Stimulated activated CD4-positive, alpha-beta T cell treated with anti-CD3 and anti-CD28 coated beads, Interleukin-2, amount 100 ng/mL, for 4 hours (primary cell): ENCODE measurements around the gene ODC1.

Source experiments
- DNase-seq: peaks from one replicate; pipeline ENCODE4 v3.0.0-alpha.2; 2020; ENCODE audit warnings: low read depth

The ODC1 gene

DNA sequence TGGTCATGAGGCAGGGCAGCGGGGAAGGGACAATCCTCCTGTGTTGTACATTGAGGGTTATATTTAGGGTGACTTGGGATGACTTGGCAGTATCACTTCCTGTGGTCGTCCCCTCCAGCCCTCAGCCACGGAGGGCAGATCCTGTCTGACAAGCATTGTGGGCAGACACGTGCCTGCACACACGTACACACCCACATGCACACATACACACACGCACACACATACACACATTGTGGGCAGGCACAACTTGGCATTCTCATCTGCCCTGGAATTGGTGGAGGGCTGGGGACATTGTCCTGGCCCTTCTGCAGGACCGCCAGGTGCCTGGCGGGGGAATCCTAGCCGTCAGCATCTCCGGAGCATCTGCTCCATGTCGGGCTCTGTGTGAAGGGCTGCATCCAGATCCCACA is 47.6 kb downstream of the ODC1 start:
- DNase-seq: no peak

DNA sequence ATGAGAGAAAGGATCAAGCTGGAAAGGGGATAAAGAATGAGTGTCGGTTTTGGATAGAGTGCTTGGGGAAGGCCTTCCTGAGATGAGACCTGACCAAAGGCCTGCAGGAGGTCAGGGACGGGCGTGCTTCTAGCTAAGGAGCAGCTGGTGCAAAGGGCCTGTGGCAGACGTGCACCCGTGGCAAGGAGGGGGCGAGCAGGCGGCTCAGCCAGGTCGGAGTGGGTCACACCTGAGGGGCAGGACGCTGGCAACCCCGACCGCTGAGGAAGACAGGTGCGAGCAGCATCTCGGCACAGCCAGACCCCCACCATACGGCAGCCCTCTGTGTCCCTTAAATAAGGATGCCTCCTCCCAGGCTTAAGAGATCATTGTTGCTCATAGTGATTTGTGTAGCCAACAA is 48.1 kb downstream of the ODC1 start:
- DNase-seq: no peak

DNA sequence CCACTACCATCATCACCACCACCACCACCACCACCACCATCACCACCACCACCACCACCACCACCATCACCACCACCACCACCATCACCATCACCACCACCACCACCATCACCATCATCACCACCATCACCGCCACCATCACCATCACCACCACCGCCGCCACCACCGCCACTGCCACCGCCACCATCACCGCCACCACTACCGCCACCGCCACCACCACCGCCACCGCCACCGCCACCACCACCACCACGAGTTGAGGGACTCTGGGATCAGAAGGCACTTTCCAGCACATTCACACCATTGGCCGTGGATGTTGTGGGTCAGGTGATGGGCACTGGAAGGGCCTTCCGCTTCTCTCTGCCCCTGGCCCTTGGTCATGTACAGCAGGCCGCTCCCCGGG is 48.8 kb downstream of the ODC1 start:
- no peak for DNase-seq

DNA sequence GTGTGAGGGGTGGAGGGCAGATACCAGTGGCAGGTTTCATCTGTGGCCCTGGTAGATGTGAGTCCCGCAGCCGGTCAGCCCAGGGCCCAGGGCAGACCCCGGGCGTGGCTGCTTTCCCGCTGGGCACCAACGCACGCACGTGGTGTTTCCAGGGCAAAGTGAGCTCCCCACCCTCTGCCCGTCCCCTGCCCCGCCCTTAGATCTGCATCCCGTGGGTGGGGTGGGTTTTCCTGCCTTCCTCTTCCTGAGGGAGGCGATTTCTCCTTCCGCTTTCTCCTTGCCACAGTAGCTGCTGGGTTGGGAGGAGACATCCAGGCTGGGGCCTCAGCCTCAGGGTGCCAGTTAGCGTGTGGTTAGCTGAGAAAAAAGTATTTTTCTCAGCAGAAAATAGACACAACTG is 49.6 kb downstream of the ODC1 start:
- DNase-seq: no peak

DNA sequence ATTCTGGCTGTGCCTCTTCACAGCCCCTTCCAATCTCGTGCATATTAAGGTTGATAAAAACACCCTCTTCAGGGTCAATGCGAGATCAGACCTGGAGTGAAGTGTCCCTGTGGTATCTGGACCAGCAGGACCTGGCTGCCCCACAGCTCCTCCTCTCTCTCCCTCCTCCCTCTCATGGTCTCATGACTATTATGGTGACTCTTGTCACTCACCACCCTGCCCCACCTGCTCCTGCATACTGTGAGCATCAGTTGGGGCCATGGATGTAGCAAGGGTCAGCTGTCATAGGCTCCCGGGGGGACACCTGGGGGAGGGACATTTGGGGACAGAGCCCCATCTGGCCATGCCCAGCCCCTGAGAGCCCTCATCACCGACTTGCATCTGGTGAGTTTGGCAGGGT is 50.2 kb downstream of the ODC1 start:
- DNase-seq: no peak

DNA sequence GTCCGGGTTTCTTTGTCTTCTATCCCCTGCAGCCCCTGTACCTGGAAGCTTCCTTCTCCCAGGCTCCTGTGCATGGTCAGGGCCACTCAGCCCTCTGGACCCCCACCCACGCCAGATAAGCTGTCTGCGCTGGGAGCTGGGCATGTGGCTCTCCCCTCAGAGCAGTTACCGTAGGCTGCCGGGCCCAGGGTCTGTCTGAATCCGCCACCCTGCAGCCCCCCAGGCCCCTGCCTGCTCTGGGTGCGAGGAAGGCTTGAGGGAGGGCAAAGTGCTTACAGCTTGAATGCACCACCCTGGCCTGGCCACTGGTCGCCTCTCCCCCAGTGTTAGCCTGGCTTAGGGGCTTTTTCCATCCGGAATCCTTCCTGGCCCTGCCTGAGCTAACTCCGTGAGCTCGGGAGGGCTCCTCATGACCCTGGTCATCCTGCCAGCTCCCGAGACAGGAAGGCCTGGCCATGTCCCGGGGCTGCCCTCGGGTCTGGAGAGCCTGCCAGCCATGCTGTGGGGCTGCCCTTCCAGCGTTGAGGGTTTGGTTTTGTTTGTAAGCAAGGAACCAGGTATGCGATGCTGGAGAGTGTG is 50.7 kb downstream of the ODC1 start:
- DNase-seq: no peak

DNA sequence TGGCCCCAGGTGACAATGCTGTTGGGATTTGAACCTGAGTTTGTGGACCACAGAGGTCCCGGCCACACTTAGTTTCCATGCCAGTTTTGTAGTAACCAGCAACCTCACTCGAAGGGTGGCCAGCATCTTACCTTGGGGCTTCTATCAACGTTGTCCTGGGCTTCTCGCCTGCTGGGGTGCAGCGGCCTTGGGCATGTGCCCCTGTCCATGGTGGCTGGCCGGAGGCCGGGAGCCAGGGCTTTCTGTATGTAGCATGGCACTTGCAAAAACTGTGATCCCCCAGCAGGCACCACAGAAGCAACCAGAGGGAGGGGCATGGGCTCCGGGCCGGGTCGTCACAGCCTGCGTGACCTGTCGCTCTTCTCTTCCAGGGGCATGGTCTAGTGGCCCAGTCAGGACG is 51.7 kb downstream of the ODC1 start:
- DNase-seq: no peak

DNA sequence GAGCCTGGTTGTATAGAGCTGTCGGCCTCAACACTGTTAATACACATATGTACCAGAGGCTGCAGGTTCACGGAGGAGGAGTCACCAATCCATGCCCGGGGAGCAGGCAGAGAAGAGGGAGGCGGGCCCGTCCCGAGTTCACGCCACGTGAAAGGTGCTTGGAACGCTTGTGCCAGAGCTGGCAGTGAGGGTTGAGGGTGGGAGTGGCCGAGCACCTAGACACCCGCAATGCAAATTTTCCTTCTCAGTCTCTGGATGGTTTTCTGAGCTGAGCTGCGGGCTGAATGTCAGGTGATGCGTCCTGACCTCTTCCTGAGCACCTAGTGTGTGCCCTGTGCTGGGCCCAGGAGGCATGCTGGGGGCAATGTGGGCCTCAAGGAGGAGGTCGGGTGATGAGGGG is 52.2 kb downstream of the ODC1 start:
- DNase-seq: no peak

DNA sequence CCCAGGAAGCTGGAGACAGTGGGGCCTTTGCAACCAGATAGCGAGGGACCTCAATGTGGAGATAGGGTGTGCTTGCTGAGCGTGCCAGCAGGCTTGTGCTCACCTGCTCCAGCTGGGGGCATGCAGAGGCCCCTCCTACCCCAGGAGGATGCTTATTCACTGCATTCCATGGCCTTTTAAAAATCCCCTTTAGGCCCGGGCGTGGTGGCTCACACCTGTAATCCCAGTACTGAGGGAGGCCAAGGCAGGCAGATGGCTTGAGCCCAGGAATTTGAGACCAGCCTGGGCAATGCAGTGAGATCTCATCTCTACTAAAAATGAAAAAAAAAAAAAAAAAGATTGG is 54.5 kb downstream of the ODC1 start:
- no peak for DNase-seq

DNA sequence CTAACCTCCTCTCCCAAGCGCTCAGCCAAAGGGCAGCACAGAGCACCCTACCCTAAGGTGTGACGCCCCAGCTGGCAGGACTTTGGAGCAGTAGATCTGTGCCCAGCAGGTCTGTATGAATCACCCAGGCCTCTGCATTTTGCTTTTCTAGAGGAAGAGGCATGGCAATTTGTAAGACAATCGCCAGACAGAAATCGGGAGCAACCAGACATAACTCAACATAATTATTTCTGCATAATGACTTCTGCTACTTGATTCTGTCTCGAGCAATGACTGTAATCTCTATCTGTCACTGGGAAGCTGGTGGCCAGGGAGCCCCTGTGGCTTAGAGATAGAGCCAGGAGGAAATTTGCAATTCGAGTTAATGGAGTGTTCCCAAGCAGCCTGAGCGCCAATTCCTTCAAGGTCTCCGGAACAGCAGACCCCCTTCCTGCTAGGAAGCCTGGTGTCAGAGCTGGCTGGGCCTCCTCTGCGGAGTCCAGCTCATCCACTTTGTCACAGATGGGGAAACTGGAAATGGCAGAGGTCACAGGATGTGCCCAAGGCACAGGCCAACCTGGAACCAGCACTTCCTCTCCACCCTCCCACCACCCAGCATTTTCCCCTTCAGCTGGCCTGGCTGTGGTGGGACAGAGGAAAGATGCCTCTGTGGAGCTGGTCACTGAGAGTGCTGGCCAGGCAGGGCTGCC is 55.0 kb downstream of the ODC1 start:
- no peak for DNase-seq

DNA sequence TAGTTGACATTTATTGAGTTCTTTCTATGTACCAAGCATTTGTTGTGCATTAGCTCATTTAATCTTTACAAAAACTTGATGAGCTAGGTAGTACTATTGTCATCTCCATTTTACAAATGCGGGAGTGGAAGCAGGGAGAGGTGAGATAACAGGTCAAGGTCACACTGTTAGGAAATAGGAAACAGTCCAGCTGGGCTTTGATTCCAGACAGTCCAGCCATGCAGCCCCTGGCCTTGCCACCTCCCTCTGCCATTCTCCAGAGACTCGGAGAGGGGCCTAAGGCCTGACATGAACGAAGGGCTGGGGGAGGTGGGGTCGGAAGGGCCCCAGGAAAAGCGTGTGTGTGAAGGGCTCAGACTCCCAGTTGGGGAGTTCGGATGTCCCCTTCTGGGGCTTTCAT is 55.6 kb downstream of the ODC1 start:
- DNase-seq: no peak

DNA sequence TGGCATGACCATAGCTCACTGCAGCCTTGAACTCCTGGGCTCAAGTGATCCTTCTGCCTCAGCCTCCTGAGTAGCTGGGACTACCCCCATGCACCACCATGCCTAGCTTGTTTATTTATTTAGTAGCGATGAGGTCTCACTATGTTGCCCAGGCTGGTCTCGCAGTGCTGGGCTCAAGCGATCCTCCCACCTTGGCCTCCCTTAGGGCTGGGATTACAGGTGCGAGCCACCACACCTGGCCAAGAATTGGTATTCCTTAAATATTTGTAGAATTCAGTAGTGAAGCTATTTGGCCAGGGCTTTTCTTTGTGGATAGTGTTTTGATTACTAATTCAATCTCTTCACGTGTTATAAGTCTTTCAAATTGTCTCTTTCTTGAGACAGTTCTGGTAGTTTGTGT is 56.0 kb downstream of the ODC1 start:
- no peak for DNase-seq

DNA sequence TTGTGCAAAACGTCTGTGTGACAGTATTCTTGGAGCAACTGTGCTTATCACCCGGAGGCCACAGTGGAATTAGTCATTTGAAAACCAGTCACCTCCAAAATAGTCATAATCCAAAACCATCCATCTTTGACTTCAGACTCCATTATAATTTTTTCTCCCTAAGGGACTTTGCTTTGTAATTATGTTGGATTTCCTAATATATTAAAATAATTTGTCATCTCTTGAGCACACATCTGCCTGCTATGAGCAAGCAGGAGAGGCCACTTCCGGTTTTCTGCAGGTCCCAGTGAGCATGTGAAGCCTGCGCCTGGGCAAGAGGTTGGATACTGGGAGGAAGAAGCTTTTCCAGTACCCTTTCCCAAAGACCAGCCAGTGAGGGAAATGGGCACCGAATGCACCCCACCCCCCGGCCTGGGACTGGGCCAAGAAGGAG is 57.7 kb downstream of the ODC1 start:
- no peak for DNase-seq
